Activated CD8-positive, alpha-beta memory T cell treated with anti-CD3 and anti-CD28 coated beads for 4 hours (primary cell): ENCODE results near the gene C2CD4C.
"Not testable (repeated sequence)": the region's sequence is repeated elsewhere in the genome, so short reads cannot be mapped to it uniquely, and the experiment has no call there.

Source experiments
- DNase-seq, 2 donors: peaks; one replicate each; pipeline ENCODE4 v3.0.0-alpha.2; 2020; ENCODE audit warnings: low read depth in 2 of 2

C2CD4C gene

DNA sequence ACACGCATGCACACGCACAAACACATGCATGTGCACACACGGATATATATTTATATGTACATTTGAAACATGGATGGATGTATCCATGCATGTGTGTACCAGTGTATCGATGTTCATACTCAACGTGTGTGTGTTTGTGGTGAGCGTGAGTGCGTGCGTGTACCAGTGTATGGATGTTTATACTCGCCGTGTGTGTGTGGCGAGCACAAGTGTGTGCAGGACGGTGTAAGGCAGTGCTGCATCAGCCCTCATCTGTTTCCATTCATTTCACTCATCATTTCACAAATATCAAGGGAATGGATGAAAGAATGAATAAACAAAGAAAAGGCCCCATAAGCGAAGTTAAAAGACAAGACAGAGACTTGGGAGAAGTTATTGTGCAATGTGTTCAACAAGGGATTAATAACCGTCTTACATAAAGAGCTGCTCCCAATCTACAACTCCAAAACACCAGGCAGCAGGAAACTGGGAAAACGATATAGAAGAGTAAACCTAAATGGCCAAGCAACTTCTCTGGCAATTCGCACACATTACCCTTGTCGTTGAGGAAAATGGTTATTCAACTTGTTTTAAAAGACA, 42.7 kb downstream of the C2CD4C start:
- DNase-seq, result no peak

DNA sequence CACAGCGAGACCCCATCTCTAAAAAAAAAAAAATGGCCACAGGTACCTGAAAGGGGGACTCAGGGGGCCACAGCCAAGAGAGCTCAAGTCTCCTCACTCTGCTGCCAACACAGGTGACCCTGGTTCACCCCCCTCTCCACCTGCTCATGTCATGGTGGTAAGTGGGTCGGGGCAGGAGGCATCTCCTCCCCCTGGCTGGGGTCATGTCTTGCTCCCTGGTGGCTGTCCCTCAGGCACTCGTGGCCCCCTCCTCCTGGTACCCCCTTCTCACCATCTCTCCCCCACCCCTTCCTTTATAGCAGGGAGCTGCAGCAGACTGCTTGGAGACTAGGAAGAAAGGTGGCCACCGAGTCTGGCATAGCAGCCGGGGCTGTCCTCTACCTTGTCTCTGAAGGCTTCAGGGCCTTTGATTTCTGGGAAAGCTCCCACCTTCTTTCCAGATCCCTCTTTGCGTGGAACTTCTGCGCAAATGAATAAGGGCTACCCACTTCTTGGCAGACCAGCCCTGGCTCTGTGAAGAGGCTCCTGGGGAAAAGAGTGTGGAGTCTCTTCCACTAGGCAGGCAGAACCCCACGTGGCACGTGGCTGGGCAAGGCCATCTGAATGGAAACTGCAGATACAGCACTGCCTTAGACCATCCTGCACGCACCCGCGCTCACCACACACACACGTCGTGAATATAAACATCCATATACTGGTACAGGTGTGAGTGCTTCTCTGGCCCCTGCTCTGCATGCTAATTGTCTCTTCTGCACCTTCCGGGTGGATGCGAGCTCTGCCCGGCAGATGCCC, 44.3 kb downstream of the C2CD4C start:
- DNase-seq, result no peak

DNA sequence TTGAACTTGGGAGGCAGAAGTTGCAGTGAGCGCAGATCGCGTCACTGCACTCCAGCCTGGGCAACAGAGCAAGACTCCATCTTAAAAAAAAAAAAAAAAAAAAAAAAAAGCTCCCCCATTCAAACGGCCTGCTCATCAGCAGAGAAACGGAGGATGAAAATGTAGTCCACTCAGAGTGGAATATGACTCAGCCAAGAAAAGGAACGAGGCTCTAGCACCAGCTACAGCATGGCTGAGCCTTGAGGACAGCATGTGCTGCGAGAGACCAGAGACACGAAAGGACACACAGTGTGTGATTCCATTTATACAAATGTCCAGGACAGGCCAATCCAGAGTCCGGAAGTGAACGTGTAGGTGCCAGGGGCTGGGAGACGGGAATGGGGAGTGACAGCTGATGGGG, 46.3 kb downstream of the C2CD4C start:
- DNase-seq, result no peak

DNA sequence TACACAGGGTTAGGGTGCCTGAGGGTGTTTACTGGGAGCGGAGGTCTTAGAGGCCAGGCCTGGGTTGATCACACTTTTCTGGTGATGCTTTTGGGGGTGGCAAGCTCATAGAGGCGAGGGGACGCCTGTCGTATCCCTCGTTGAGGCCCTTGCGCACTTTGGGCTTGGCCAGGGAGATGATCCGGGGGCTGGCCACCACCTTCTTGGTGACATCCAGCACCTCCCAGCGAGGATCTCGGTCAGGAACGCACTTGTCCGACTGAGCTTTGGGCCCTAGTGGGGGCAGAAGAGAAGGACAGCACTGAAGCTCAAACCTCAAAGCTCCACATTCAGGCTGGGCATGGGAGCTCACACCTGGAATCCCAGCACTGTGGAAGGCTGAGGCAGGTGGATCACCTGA, 46.8 kb downstream of the C2CD4C start:
- DNase-seq, result no peak

DNA sequence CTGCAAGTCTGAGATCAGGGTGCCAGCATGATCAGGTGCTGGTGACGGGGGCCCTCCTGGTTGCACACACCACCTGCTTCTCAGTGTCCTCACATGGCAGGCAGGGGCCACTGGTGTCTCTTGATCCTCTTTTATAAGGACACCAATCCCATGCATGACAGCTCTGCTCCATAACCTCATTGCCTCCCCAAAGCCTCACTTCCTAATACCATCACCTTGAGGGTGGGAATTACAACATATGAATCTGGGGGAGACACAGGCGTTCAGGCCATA, 49.4 kb downstream of the C2CD4C start:
- no peak for DNase-seq

DNA sequence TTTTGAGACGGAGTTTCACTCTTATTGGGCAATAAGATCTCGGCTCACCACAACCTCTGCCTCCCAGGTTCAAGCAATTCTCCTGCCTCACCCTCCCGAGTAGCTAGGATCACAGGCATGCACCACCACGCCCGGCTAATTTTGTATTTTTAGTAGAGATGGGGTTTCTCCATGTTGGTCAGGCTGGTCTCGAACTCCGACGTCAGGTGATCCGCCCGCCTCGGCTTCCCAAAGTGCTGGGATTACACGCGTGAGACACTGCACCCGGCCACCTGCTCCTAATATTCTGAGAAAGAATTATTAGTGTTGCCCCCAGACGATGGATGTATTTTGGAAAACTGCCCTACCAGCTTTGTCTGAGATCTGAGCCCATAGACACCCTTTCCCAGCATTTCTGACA, 53.4 kb downstream of the C2CD4C start:
- DNase-seq, result not testable (repeated sequence)
